Measurements from ENCODE around the gene TSPAN13. TPM values are rescaled to one million over a fixed set of nuclear protein-coding genes. Genes with fewer than 3 reads are reported as not detected.

Gene TSPAN13
- polyA plus RNA-seq, 1 donor (not counting 4 experiments of a cell fraction or from before 2014, with no cell fraction given): 21.6 TPM

GRCh38 chr7:16744518-16745250, 8.9 kb upstream of the TSPAN13 start:
- no peaks in the 10 kb centered on the region for H3K79me2 ChIP-seq (ENCODE audit: control insufficient read depth, insufficient read depth, low read length)
- no peak overlapping the region for H3K4me2 ChIP-seq (ENCODE audit: control insufficient read depth, extremely low read depth, insufficient read depth, low read depth, low read length)
- H3K27ac ChIP-seq (ENCODE audit: control insufficient read depth, insufficient read depth, low read length): no peak overlapping the region
- no peaks in the 10 kb centered on the region for H3K9me1 ChIP-seq (ENCODE audit: control insufficient read depth, extremely low read depth, insufficient read depth, low read length)
- no peak for DNase-seq (ENCODE audit: low read depth, low spot score)
- no peaks in the 10 kb centered on the region for H3K9me3 ChIP-seq (ENCODE audit: control insufficient read depth, low read depth, low read length)
- no peaks in the 10 kb centered on the region for H3K27me3 ChIP-seq (ENCODE audit: control insufficient read depth, extremely low read depth, insufficient read depth, low read length)
- no peak overlapping the region for H2AFZ ChIP-seq (ENCODE audit: control insufficient read depth, low read length)
- H3K4me1 ChIP-seq (ENCODE audit: control insufficient read depth, extremely low read depth, insufficient read depth, low read length): peaks cover 16% of the 10 kb centered on the region
- dilution Hi-C loops (cut with MboI; ENCODE audit: extremely low pct_ligation_motif_present, low sequenced_read_pairs): no loop called here
- no peaks in the 10 kb centered on the region for H4K20me1 ChIP-seq (ENCODE audit: control insufficient read depth, extremely low read depth, insufficient read depth, low read length)
- no peak for FAIRE-seq
- TF ChIP-seq EZH2 (IDR thresholded peaks at IDR 0.05; ENCODE audit: low read length) (no peak), CTCF (optimal IDR thresholded peaks at IDR 0.05 in 1 of 3, IDR thresholded peaks at IDR 0.05 in 1 of 3, conservative IDR thresholded peaks at IDR 0.05 in 1 of 3; ENCODE audit: extremely low read depth in 1 of 3, insufficient read depth in 2 of 3, low read length in 3 of 3) (no peak)
- no peak overlapping the region for H3K9ac ChIP-seq (ENCODE audit: control insufficient read depth, extremely low read depth, insufficient read depth, low read length)
- no peaks in the 10 kb centered on the region for H3K36me3 ChIP-seq (ENCODE audit: control insufficient read depth in 2 of 2, extremely low read depth in 1 of 2, insufficient read depth in 2 of 2, low read length in 2 of 2)
- no peak overlapping the region for H3K4me3 ChIP-seq (ENCODE audit: control insufficient read depth in 2 of 3, extremely low read depth in 1 of 3, insufficient read depth in 2 of 3, low read depth in 1 of 3, low read length in 3 of 3)

- H2AFZ ChIP-seq (ENCODE audit: control insufficient read depth, low read length): no peak overlapping the region
- H3K9ac ChIP-seq (ENCODE audit: control insufficient read depth, extremely low read depth, insufficient read depth, low read length): no peak overlapping the region
- no peaks in the 10 kb centered on the region for H3K36me3 ChIP-seq (ENCODE audit: control insufficient read depth in 2 of 2, extremely low read depth in 1 of 2, insufficient read depth in 2 of 2, low read length in 2 of 2)
- no peaks in the 10 kb centered on the region for H3K9me1 ChIP-seq (ENCODE audit: control insufficient read depth, extremely low read depth, insufficient read depth, low read length)
- no peak overlapping the region for H3K27ac ChIP-seq (ENCODE audit: control insufficient read depth, insufficient read depth, low read length)
- no peak for FAIRE-seq
- no peak for DNase-seq (ENCODE audit: low read depth, low spot score)
- H3K4me3 ChIP-seq (ENCODE audit: control insufficient read depth in 2 of 3, extremely low read depth in 1 of 3, insufficient read depth in 2 of 3, low read depth in 1 of 3, low read length in 3 of 3): no peak overlapping the region
- H3K27me3 ChIP-seq (ENCODE audit: control insufficient read depth, extremely low read depth, insufficient read depth, low read length): no peaks in the 10 kb centered on the region
- TF ChIP-seq CTCF (optimal IDR thresholded peaks at IDR 0.05 in 1 of 3, IDR thresholded peaks at IDR 0.05 in 1 of 3, conservative IDR thresholded peaks at IDR 0.05 in 1 of 3; ENCODE audit: extremely low read depth in 1 of 3, insufficient read depth in 2 of 3, low read length in 3 of 3): no peak
- TF ChIP-seq EZH2 (IDR thresholded peaks at IDR 0.05; ENCODE audit: low read length): no peak
- H3K4me2 ChIP-seq (ENCODE audit: control insufficient read depth, extremely low read depth, insufficient read depth, low read depth, low read length): no peak overlapping the region
- H3K9me3 ChIP-seq (ENCODE audit: control insufficient read depth, low read depth, low read length): no peaks in the 10 kb centered on the region
- H4K20me1 ChIP-seq (ENCODE audit: control insufficient read depth, extremely low read depth, insufficient read depth, low read length): no peaks in the 10 kb centered on the region
- peaks cover 8% of the 10 kb centered on the region for H3K4me1 ChIP-seq (ENCODE audit: control insufficient read depth, extremely low read depth, insufficient read depth, low read length)
- no peaks in the 10 kb centered on the region for H3K79me2 ChIP-seq (ENCODE audit: control insufficient read depth, insufficient read depth, low read length)
- dilution Hi-C loops (cut with MboI; ENCODE audit: extremely low pct_ligation_motif_present, low sequenced_read_pairs): no loop called here
These were observed 7.9 kb upstream of the TSPAN13 start for GRCh38 chr7:16745645-16746044.
